A549 treated with Mapracorat at 1 μM for 4 hours (cell line): Measurements from ENCODE around the gene DDR1. TPM values are rescaled to one million over a fixed set of nuclear protein-coding genes. Genes with fewer than 3 reads are reported as not detected.

Experiments used
- total RNA-seq: library from RNA; stranded (reverse); fragments of 200-300 nt; extraction: Qiagen RNA extraction; gene quantifications from 5 replicates; pipeline ENCODE4 v1.2.3, GENCODE V29; 2022

Gene DDR1
- 51.1 to 64.4 TPM (median 58.1 TPM) in 5 replicates for total RNA-seq

GRCh38 chr6:30883685-30884520 is at the start of gene DDR1:
Gene DDR1 (plus strand): TSS chr6:30884519. CDS start chr6:30888730, 4,211 bp downstream.

GRCh38 chr6:30907758-30908591 is 23.7 kb downstream of the DDR1 start, which contains the start of gene GTF2H4:
Gene GTF2H4 (plus strand): TSS chr6:30908207.

GRCh38 chr6:30914076-30914853 is 29.9 kb downstream of the DDR1 start, which contains the start of gene VARS2:
Gene VARS2 (plus strand): TSS chr6:30914238. CDS start chr6:30914837, 599 bp downstream.

GRCh38 chr6:30931969-30932645 is 47.8 kb downstream of the DDR1 start, which contains the start of gene SFTA2:
Gene SFTA2 (minus strand): TSS chr6:30932170. CDS start chr6:30932096, 74 bp downstream.

GRCh38 chr6:30940361-30940986 is 56.2 kb downstream of the DDR1 start, which contains the start of gene MUCL3:
Gene MUCL3 (plus strand): TSS chr6:30940973. CDS start chr6:30941000, 27 bp downstream.

Other genes with a start within 250 kb of the DDR1 start
- 10.1 to 14.3 TPM (median 12.1 TPM) in 5 replicates for gene C6orf136, start 237.4 kb upstream of the DDR1 start, total RNA-seq
- 25.2 to 30.4 TPM (median 27.0 TPM) in 5 replicates for gene DHX16, start 211.5 kb upstream of the DDR1 start, total RNA-seq
- 41.4 to 47.5 TPM (median 44.5 TPM) in 5 replicates for gene PPP1R18, start 197.9 kb upstream of the DDR1 start, total RNA-seq
- gene NRM, start 193.5 kb upstream of the DDR1 start, total RNA-seq = 23.1 to 27.4 TPM (median 25.9 TPM) in 5 replicates
- 14.9 to 21.3 TPM (median 16.4 TPM) in 5 replicates for gene MDC1, start 167.2 kb upstream of the DDR1 start, total RNA-seq
- 822 to 948 TPM (median 905 TPM) in 5 replicates for gene TUBB, start 164.2 kb upstream of the DDR1 start, total RNA-seq
- 84.0 to 102 TPM (median 90.7 TPM) in 5 replicates for gene FLOT1, start 141.8 kb upstream of the DDR1 start, total RNA-seq
- 48.0 to 79.6 TPM (median 72.7 TPM) in 5 replicates for gene IER3, start 140.0 kb upstream of the DDR1 start, total RNA-seq
- 18.1 to 21.8 TPM (median 20.4 TPM) in 5 replicates for gene GTF2H4, start 23.7 kb downstream of the DDR1 start, total RNA-seq
- 11.3 to 16.0 TPM (median 14.6 TPM) in 5 replicates for gene VARS2, start 29.7 kb downstream of the DDR1 start, total RNA-seq
- 0.27 TPM in 1 of 5 replicates, not detected in the others for gene SFTA2, start 47.7 kb downstream of the DDR1 start, total RNA-seq
- 0.08 to 0.20 TPM (median 0.12 TPM) in 5 replicates for gene MUCL3, start 56.5 kb downstream of the DDR1 start, total RNA-seq
- not detected in 5 replicates for gene MUC21, start 99.2 kb downstream of the DDR1 start, total RNA-seq
- 0.03 TPM in 1 of 5 replicates, not detected in the others for gene MUC22, start 126.0 kb downstream of the DDR1 start, total RNA-seq
- not detected in 5 replicates for gene C6orf15, start 228.1 kb downstream of the DDR1 start, total RNA-seq
- 4.2 to 5.7 TPM (median 4.4 TPM) in 5 replicates for gene PSORS1C1, start 230.3 kb downstream of the DDR1 start, total RNA-seq
- 0.05 TPM in 1 of 5 replicates, not detected in the others for gene CDSN, start 235.9 kb downstream of the DDR1 start, total RNA-seq